SK-N-SH (cell line): ENCODE measurements around the gene FTL.

Experiments used
- FOSL2 ChIP-seq: IDR thresholded peaks from 2 replicates; pipeline ENCODE4 v1.4.0; 2012; ENCODE audit warnings: low read depth, mild to moderate bottlenecking, moderate library complexity, borderline replicate concordance
- TF ChIP-seq, protein P1 (sequence below): fragments of 200-600 bp; sonication (generic); IDR thresholded peaks from 2 replicates; pipeline ENCODE4 v1.6.1; 2017; ENCODE audit warnings: antibody characterized with exemption, mild to moderate bottlenecking, moderate library complexity

DNA sequence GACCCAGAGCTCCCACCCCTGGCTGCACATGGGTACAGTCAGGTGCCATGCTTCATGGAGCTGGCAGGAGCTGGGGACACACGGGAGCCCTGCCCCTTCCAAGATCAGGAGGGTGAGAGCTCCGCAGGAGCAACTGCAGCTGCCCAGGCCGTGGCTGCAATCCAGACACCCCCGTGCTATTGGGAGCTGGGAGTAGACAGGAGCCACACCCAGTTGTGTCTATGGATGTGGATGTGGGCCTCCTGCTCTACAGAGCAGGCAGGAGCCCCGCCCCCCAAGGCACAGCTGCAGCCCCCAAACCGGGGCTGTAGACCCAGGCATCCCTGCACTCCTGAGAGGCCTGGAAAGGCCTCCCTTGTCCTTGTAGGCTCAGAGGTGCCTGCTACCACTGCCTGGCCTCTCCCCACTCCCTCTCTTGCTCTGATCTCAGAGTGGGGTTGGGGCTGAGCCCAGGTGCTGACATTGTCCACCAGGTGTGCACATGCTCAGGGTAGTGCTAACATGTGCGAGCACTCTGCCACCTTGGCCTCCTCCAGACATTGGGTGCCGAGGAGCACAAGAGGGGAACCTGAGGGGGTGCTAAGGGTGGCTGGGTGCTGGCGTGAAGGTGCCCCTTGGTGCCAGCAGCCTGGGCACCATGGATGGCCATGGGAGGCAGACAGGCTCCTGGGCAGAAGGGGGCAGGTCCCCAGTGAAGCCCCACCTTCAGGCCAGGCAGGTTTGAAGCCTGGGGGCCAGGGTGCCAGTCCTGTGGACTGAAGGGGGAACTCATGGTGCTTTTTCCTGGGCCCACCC lies 18.4 kb upstream of the FTL start:
- TF ChIP-seq, protein P1, sequence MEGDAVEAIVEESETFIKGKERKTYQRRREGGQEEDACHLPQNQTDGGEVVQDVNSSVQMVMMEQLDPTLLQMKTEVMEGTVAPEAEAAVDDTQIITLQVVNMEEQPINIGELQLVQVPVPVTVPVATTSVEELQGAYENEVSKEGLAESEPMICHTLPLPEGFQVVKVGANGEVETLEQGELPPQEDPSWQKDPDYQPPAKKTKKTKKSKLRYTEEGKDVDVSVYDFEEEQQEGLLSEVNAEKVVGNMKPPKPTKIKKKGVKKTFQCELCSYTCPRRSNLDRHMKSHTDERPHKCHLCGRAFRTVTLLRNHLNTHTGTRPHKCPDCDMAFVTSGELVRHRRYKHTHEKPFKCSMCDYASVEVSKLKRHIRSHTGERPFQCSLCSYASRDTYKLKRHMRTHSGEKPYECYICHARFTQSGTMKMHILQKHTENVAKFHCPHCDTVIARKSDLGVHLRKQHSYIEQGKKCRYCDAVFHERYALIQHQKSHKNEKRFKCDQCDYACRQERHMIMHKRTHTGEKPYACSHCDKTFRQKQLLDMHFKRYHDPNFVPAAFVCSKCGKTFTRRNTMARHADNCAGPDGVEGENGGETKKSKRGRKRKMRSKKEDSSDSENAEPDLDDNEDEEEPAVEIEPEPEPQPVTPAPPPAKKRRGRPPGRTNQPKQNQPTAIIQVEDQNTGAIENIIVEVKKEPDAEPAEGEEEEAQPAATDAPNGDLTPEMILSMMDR: no peak
- no peak for TF ChIP-seq FOSL2
